Measurements from ENCODE around the gene CCL24.

- TF ChIP-seq CTCF (IDR thresholded peaks at IDR 0.05 in 8 of 11, conservative IDR thresholded peaks at IDR 0.05 in 3 of 11) (no peak), POLR2A (IDR thresholded peaks at IDR 0.05) (no peak), POLR2AphosphoS5 (IDR thresholded peaks at IDR 0.05) (no peak)
These were observed 9.6 kb downstream of the CCL24 start for GRCh38 chr7:75804004-75804403.

All from spleen (tissue), 7 donors.